Parathyroid adenoma (tissue), 2 donors: ENCODE measurements around the gene CDC26.
"Not testable (repeated sequence)": the region's sequence is repeated elsewhere in the genome, so short reads cannot be mapped to it uniquely, and the experiment has no call there.

Source experiments
- H2AFZ ChIP-seq: fragments of 300-600 bp; sonication (generic); one replicate; pipeline ENCODE4 v1.7.0; 2017; ENCODE audit warnings: antibody characterized with exemption, mild to moderate bottlenecking
- H3K27ac ChIP-seq: fragments of 300-600 bp; sonication (generic); one replicate; pipeline ENCODE4 v1.7.0; 2017
- H3K27me3 ChIP-seq: fragments of 300-600 bp; sonication (generic); one replicate; pipeline ENCODE4 v1.7.0; 2017; ENCODE audit warnings: low read length; ENCODE audit not compliant: control insufficient read depth, insufficient read depth
- H3K36me3 ChIP-seq: fragments of 300-600 bp; sonication (generic); one replicate; pipeline ENCODE4 v1.7.0; 2017; ENCODE audit warnings: low read length; ENCODE audit not compliant: control insufficient read depth, insufficient read depth
- H3K4me1 ChIP-seq: fragments of 300-600 bp; sonication (generic); one replicate; pipeline ENCODE4 v1.7.0; 2017; ENCODE audit warnings: control low read depth
- H3K4me2 ChIP-seq: fragments of 300-600 bp; sonication (generic); one replicate; pipeline ENCODE4 v1.7.0; 2017; ENCODE audit warnings: low read length
- H3K4me3 ChIP-seq: fragments of 300-600 bp; sonication (generic); one replicate; pipeline ENCODE4 v1.7.0; 2017; ENCODE audit warnings: low read depth, low read length
- H3K79me2 ChIP-seq: fragments of 300-600 bp; sonication (generic); one replicate; pipeline ENCODE4 v1.7.0; 2017; ENCODE audit warnings: control low read depth
- H3K9ac ChIP-seq: fragments of 300-600 bp; sonication (generic); one replicate; pipeline ENCODE4 v1.7.0; 2017; ENCODE audit warnings: mild to moderate bottlenecking
- H3K9me3 ChIP-seq: fragments of 300-600 bp; sonication (generic); one replicate; pipeline ENCODE4 v1.7.0; 2017; ENCODE audit warnings: low read length; ENCODE audit not compliant: control insufficient read depth
- TF ChIP-seq, protein P1 (sequence below): fragments of 300-600 bp; sonication (generic); IDR thresholded peaks from one replicate; pipeline ENCODE4 v1.7.0; 2017; ENCODE audit warnings: antibody characterized with exemption, mild to moderate bottlenecking
- donor health status: primary hyperparathyroidism.

The CDC26 gene

GRCh38 chr9:113250807-113251206 lies 24.6 kb downstream of the CDC26 start:
- Histone ChIP-seq H3K36me3 (no peaks in the 10 kb centered on the region), H3K27ac (no peak overlapping the region), H3K27me3 (no peaks in the 10 kb centered on the region), H3K4me1 (no peaks in the 10 kb centered on the region), H3K9me3 (no peaks in the 10 kb centered on the region), H3K9ac (no peak overlapping the region), H3K79me2 (peaks cover 3% of the 10 kb centered on the region), H2AFZ (no peak overlapping the region), H3K4me2 (no peak overlapping the region), H3K4me3 (no peak overlapping the region)
- TF ChIP-seq, protein P1, sequence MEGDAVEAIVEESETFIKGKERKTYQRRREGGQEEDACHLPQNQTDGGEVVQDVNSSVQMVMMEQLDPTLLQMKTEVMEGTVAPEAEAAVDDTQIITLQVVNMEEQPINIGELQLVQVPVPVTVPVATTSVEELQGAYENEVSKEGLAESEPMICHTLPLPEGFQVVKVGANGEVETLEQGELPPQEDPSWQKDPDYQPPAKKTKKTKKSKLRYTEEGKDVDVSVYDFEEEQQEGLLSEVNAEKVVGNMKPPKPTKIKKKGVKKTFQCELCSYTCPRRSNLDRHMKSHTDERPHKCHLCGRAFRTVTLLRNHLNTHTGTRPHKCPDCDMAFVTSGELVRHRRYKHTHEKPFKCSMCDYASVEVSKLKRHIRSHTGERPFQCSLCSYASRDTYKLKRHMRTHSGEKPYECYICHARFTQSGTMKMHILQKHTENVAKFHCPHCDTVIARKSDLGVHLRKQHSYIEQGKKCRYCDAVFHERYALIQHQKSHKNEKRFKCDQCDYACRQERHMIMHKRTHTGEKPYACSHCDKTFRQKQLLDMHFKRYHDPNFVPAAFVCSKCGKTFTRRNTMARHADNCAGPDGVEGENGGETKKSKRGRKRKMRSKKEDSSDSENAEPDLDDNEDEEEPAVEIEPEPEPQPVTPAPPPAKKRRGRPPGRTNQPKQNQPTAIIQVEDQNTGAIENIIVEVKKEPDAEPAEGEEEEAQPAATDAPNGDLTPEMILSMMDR, result no peak

DNA sequence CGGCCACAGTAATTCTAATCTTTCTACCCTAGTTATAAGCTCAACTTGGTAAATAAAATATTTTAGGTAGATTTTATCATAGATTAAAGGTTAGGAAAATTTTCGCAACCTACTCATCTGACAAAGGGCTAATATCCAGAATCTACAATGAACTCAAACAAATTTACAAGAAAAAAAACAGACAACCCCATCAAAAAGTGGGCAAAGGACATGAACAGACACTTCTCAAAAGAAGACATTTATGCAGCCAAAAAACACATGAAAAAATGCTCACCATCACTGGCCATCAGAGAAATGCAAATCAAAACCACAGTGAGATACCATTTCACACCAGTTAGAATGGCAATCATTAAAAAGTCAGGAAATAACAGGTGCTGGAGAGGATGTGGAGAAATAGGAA lies 25.7 kb downstream of the CDC26 start:
- not testable (repeated sequence) for H3K27me3 ChIP-seq, H3K27ac ChIP-seq, H3K4me1 ChIP-seq, H3K36me3 ChIP-seq, H3K4me2 ChIP-seq, H3K79me2 ChIP-seq, H3K9ac ChIP-seq, H3K4me3 ChIP-seq, H2AFZ ChIP-seq, H3K9me3 ChIP-seq

DNA sequence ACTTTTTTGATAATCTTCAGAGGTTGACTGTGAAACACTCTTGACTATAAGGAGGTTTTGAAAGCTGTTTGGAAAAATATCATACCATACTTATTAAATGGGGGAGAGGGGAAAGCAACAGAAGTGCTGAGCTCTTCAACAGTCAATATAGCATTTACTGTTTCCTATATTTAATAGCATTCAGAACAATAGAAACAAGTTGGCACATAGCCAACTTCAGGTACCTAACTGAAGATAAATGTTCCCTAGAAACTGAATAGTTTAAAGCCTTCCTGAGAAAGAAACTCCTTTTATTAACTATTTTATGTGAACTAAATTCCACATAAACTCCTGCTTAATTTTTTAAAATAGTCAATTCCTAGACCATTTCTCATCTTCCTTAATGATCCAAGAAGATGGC lies 27.7 kb downstream of the CDC26 start:
- no peak overlapping the region for H3K4me2 ChIP-seq
- H3K4me1 ChIP-seq, result no peaks in the 10 kb centered on the region
- TF ChIP-seq, protein P1, result no peak
- H3K27me3 ChIP-seq, result no peaks in the 10 kb centered on the region
- H2AFZ ChIP-seq, result no peak overlapping the region
- H3K9me3 ChIP-seq, result no peaks in the 10 kb centered on the region
- no peaks in the 10 kb centered on the region for H3K36me3 ChIP-seq
- H3K4me3 ChIP-seq, result no peak overlapping the region
- no peak overlapping the region for H3K9ac ChIP-seq
- H3K27ac ChIP-seq, result no peak overlapping the region
- H3K79me2 ChIP-seq, result peaks cover 3% of the 10 kb centered on the region

GRCh38 chr9:113246928-113247327 lies 28.4 kb downstream of the CDC26 start:
- Histone ChIP-seq H3K27me3 (no peaks in the 10 kb centered on the region), H3K4me3 (no peak overlapping the region), H3K36me3 (no peaks in the 10 kb centered on the region), H3K9me3 (no peaks in the 10 kb centered on the region), H3K4me1 (no peaks in the 10 kb centered on the region), H3K9ac (no peak overlapping the region), H3K4me2 (no peak overlapping the region), H3K27ac (no peak overlapping the region), H3K79me2 (peaks cover 3% of the 10 kb centered on the region), H2AFZ (no peak overlapping the region)
- TF ChIP-seq, protein P1, result no peak

- TF ChIP-seq, protein P1, result no peak
- H3K4me3 ChIP-seq, result no peak overlapping the region
Observed at GRCh38 chr9:113245894-113246293, 29.5 kb downstream of the CDC26 start.

More at GRCh38 chr9:113245894-113246293, 29.5 kb downstream of the CDC26 start:
- no peak overlapping the region for H2AFZ ChIP-seq
- no peaks in the 10 kb centered on the region for H3K36me3 ChIP-seq
- H3K4me2 ChIP-seq, result no peak overlapping the region
- H3K9me3 ChIP-seq, result no peaks in the 10 kb centered on the region
- no peak overlapping the region for H3K27ac ChIP-seq
- no peaks in the 10 kb centered on the region for H3K4me1 ChIP-seq
- H3K79me2 ChIP-seq, result peaks cover 3% of the 10 kb centered on the region
- H3K9ac ChIP-seq, result no peak overlapping the region
- H3K27me3 ChIP-seq, result no peaks in the 10 kb centered on the region
